ENCODE measurements around the gene BCL2L13. TPM values are rescaled to one million over a fixed set of nuclear protein-coding genes. Genes with fewer than 3 reads are reported as not detected.
"Not testable (repeated sequence)": the region's sequence is repeated elsewhere in the genome, so short reads cannot be mapped to it uniquely, and the experiment has no call there.

BCL2L13 gene
- polyA plus RNA-seq, 1 donor (not counting 4 experiments of a cell fraction or from before 2014, with no cell fraction given): 51.0 TPM

GRCh38 chr22:17634696-17635095, 3.9 kb upstream of the BCL2L13 start:
- Histone ChIP-seq H3K79me2 (ENCODE audit: control insufficient read depth, insufficient read depth, low read length) (peaks cover 11% of the 10 kb centered on the region), H3K27me3 (ENCODE audit: control insufficient read depth, extremely low read depth, insufficient read depth, low read length) (no peaks in the 10 kb centered on the region), H3K4me1 (ENCODE audit: control insufficient read depth, extremely low read depth, insufficient read depth, low read length) (peaks cover 33% of the 10 kb centered on the region), H3K4me3 (ENCODE audit: control insufficient read depth in 2 of 3, extremely low read depth in 1 of 3, insufficient read depth in 2 of 3, low read depth in 1 of 3, low read length in 3 of 3) (no peak overlapping the region), H3K9me1 (ENCODE audit: control insufficient read depth, extremely low read depth, insufficient read depth, low read length) (no peaks in the 10 kb centered on the region), H3K9me3 (ENCODE audit: control insufficient read depth, low read depth, low read length) (no peaks in the 10 kb centered on the region), H3K4me2 (ENCODE audit: control insufficient read depth, extremely low read depth, insufficient read depth, low read depth, low read length) (no peak overlapping the region), H3K27ac (ENCODE audit: control insufficient read depth, insufficient read depth, low read length) (peak overlapping the region; percentile 93), H2AFZ (ENCODE audit: control insufficient read depth, low read length) (no peak overlapping the region), H3K9ac (ENCODE audit: control insufficient read depth, extremely low read depth, insufficient read depth, low read length) (no peak overlapping the region), H3K36me3 (ENCODE audit: control insufficient read depth in 2 of 2, extremely low read depth in 1 of 2, insufficient read depth in 2 of 2, low read length in 2 of 2) (no peaks in the 10 kb centered on the region), H4K20me1 (ENCODE audit: control insufficient read depth, extremely low read depth, insufficient read depth, low read length) (no peaks in the 10 kb centered on the region)
- TF ChIP-seq EZH2 (IDR thresholded peaks at IDR 0.05; ENCODE audit: low read length) (no peak), CTCF (optimal IDR thresholded peaks at IDR 0.05 in 1 of 3, IDR thresholded peaks at IDR 0.05 in 1 of 3, conservative IDR thresholded peaks at IDR 0.05 in 1 of 3; ENCODE audit: extremely low read depth in 1 of 3, insufficient read depth in 2 of 3, low read length in 3 of 3) (no peak)
- DNase-seq (ENCODE audit: low read depth, low spot score): no peak
- FAIRE-seq: no peak
- dilution Hi-C loops (cut with MboI; ENCODE audit: extremely low pct_ligation_motif_present, low sequenced_read_pairs): no loop called here

- H3K27me3 ChIP-seq (ENCODE audit: control insufficient read depth, extremely low read depth, insufficient read depth, low read length); H3K36me3 ChIP-seq (ENCODE audit: control insufficient read depth in 2 of 2, extremely low read depth in 1 of 2, insufficient read depth in 2 of 2, low read length in 2 of 2); H3K27ac ChIP-seq (ENCODE audit: control insufficient read depth, insufficient read depth, low read length); H3K9me3 ChIP-seq (ENCODE audit: control insufficient read depth, low read depth, low read length); H2AFZ ChIP-seq (ENCODE audit: control insufficient read depth, low read length); FAIRE-seq; H3K9ac ChIP-seq (ENCODE audit: control insufficient read depth, extremely low read depth, insufficient read depth, low read length); dilution Hi-C loops (cut with MboI; ENCODE audit: extremely low pct_ligation_motif_present, low sequenced_read_pairs); DNase-seq (ENCODE audit: low read depth, low spot score); H4K20me1 ChIP-seq (ENCODE audit: control insufficient read depth, extremely low read depth, insufficient read depth, low read length); H3K4me3 ChIP-seq (ENCODE audit: control insufficient read depth in 2 of 3, extremely low read depth in 1 of 3, insufficient read depth in 2 of 3, low read depth in 1 of 3, low read length in 3 of 3); H3K9me1 ChIP-seq (ENCODE audit: control insufficient read depth, extremely low read depth, insufficient read depth, low read length); H3K4me2 ChIP-seq (ENCODE audit: control insufficient read depth, extremely low read depth, insufficient read depth, low read depth, low read length): not testable (repeated sequence)
- Histone ChIP-seq H3K4me1 (ENCODE audit: control insufficient read depth, extremely low read depth, insufficient read depth, low read length) (peaks cover 31% of the 10 kb centered on the region), H3K79me2 (ENCODE audit: control insufficient read depth, insufficient read depth, low read length) (peaks cover 27% of the 10 kb centered on the region)
These were observed 1.7 kb upstream of the BCL2L13 start for GRCh38 chr22:17636850-17637249.

- no peaks in the 10 kb centered on the region for H4K20me1 ChIP-seq (ENCODE audit: control insufficient read depth, extremely low read depth, insufficient read depth, low read length)
- peak overlapping the region; percentile 89 for H3K27ac ChIP-seq (ENCODE audit: control insufficient read depth, insufficient read depth, low read length)
- DNase-seq (ENCODE audit: low read depth, low spot score) (no peak), FAIRE-seq (no peak)
- no peaks in the 10 kb centered on the region for H3K36me3 ChIP-seq (ENCODE audit: control insufficient read depth in 2 of 2, extremely low read depth in 1 of 2, insufficient read depth in 2 of 2, low read length in 2 of 2)
- no peaks in the 10 kb centered on the region for H3K27me3 ChIP-seq (ENCODE audit: control insufficient read depth, extremely low read depth, insufficient read depth, low read length)
- H3K4me1 ChIP-seq (ENCODE audit: control insufficient read depth, extremely low read depth, insufficient read depth, low read length): peaks cover 23% of the 10 kb centered on the region
- H3K9me3 ChIP-seq (ENCODE audit: control insufficient read depth, low read depth, low read length): no peaks in the 10 kb centered on the region
- dilution Hi-C loops (cut with MboI; ENCODE audit: extremely low pct_ligation_motif_present, low sequenced_read_pairs): no loop called here
- TF ChIP-seq CTCF (optimal IDR thresholded peaks at IDR 0.05 in 1 of 3, IDR thresholded peaks at IDR 0.05 in 1 of 3, conservative IDR thresholded peaks at IDR 0.05 in 1 of 3; ENCODE audit: extremely low read depth in 1 of 3, insufficient read depth in 2 of 3, low read length in 3 of 3) (no peak), EZH2 (IDR thresholded peaks at IDR 0.05; ENCODE audit: low read length) (no peak)
- H2AFZ ChIP-seq (ENCODE audit: control insufficient read depth, low read length): peak overlapping the region; percentile 65
- H3K9ac ChIP-seq (ENCODE audit: control insufficient read depth, extremely low read depth, insufficient read depth, low read length): peak overlapping the region; percentile 99
- H3K79me2 ChIP-seq (ENCODE audit: control insufficient read depth, insufficient read depth, low read length): peaks cover 31% of the 10 kb centered on the region
- peak overlapping the region; percentile 57 to 95 (median 92) for H3K4me3 ChIP-seq (ENCODE audit: control insufficient read depth in 2 of 3, extremely low read depth in 1 of 3, insufficient read depth in 2 of 3, low read depth in 1 of 3, low read length in 3 of 3)
- peak overlapping the region; percentile 86 for H3K4me2 ChIP-seq (ENCODE audit: control insufficient read depth, extremely low read depth, insufficient read depth, low read depth, low read length)
- no peaks in the 10 kb centered on the region for H3K9me1 ChIP-seq (ENCODE audit: control insufficient read depth, extremely low read depth, insufficient read depth, low read length)
These were observed 921 bp upstream of the BCL2L13 start for GRCh38 chr22:17637490-17638181.
